Measurements from ENCODE around the gene VPS52.
"Not testable (repeated sequence)": the region's sequence is repeated elsewhere in the genome, so short reads cannot be mapped to it uniquely, and the experiment has no call there.

Gene VPS52

GRCh38 chr6:33299237-33299944 is 27.7 kb upstream of the VPS52 start:
- DNase-seq, result peak; percentile 95

DNA sequence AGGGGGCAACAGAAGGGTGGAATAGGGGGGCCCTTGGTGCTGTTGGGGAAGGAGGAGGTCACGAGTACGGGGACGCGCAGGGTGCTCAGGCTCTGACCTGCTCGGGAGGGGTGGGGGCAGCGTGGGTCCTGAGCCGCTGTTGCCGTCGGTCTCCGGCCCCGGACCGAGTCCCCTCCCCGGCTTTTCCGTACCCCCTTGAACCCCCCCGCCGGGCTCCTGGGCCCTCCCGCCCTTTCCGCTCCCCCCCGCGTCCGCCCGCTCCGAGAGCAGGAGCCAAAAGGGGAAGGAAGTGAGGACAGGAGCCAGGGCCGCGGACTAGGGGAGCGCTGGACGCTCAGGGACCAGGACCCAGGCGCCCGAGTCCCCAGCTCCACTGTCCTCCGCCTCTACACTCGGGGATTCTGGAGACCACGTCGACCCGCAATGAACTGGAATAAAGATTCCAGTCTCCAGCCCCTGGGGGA is 27.1 kb upstream of the VPS52 start, which contains the start of gene RGL2:
TSS of gene RGL2 (minus strand) at position 170 of the 464 bp plus-strand sequence. CDS start 332 bp downstream, outside the sequence.
- peak; percentile 91 for DNase-seq

GRCh38 chr6:33297956-33298772 is 26.5 kb upstream of the VPS52 start:
- peak; percentile 91 for DNase-seq

DNA sequence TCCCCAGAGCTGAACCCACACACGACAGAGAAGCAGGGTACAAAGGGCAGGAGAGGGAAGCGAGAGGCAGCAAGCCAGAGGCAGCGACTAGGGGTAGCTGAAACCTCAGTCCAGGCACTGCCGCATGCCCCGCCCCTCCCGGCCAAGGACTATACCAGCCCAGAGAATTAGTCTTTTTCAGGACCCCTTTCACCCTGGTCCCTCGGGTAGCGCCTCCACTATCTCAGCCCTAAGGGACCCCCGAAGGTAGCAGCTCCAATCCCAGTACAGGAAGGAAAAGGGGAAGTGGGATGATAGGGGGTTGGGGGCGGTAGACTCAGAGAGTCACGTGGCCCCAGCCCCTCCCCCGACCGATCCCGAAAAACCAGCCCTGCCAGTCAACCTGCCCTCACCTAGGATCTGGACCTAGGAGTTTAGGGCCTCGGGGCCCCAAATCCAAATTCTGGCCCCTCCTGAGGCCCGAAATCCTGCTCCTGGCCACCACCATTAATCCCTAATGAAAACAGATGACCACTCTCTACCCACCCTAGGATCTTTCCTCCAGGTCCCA is 25.8 kb upstream of the VPS52 start:
- DNase-seq, result peak; percentile 49

DNA sequence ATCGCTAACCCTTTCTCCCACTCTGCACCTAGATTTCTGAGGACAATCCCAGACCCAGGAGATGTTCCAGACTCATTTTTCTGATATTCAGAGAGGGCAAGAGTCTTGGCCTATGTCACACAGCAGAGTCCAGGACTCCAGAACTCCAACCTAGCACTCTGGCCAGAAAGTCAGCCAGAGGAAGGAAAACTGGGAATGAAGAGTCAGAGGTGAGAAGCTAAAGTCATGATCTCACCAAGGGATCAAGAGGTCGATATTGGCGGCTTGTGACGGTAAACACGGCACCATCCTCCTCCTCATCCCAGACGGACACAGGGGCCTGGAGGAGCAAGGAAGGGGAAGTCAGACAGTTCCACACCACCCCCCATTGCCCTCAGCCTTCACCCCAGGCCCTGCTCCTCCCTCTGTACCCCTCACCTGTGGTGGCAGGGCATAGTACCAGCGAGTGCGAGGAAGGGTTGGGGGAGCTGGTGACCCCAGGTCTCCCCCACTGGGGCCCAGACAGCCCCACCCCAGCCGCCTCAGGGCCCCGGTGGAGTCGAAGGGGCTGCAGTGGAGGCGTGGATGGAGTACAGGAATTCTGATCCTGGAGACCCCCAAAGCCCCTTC is 25.2 kb upstream of the VPS52 start:
- DNase-seq, result no peak

GRCh38 chr6:33295621-33296369 is 24.1 kb upstream of the VPS52 start:
- no peak for DNase-seq

- DNase-seq, result no peak
These were observed 22.6 kb upstream of the VPS52 start for GRCh38 chr6:33294086-33294823.

GRCh38 chr6:33292996-33293682 is 21.5 kb upstream of the VPS52 start:
- DNase-seq, result no peak

- no peak for DNase-seq
These were observed 18.8 kb upstream of the VPS52 start for GRCh38 chr6:33290459-33290858.

- DNase-seq, result no peak
These were observed 18.2 kb upstream of the VPS52 start for GRCh38 chr6:33289784-33290315.

GRCh38 chr6:33288921-33289783 is 17.5 kb upstream of the VPS52 start, which contains the start of the genes PFDN6 and WDR46:
Gene PFDN6, plus strand, starts transcription at chr6:33289601. Its CDS starts 256 bp downstream, at chr6:33289857.
Gene WDR46, minus strand, starts transcription at chr6:33289239. Its CDS starts 69 bp downstream, at chr6:33289170.
- DNase-seq, result peak; percentile 91

DNA sequence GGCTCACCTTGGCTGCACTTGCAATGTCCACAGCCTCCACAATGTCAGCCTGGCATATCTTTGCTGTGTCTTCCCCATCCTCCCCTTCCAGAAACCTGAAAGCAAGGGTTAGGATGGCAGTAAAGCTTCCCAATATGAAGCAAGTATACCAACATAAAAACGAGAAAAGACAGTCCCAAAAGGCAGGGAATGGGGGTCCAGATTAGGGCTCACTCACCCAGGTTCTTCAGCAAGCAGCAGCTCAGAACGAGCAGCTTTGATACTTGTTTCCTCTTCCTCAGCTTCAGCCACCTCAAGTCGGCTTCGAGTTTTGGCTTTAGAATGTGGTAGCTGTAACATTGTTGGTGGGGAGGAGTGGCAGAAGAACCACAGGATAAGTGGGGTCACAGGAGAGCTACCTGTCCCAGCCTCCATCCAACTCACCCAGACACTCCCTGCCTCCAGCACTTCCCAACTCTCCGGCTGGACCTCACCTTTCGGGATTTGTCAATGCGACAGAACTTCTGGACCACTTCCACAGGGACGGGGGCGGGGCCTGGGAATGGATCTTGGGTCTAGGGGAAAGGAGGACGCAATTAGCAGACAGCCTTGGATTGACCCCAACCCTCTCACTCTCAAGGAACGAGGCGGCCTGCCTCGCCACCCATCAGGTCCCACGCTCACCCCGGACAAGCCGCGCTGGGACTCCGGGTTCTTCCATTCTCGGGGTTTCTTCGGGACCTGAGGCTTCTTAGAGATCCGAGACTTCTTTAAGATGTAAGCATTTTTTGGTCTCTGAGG is 16.7 kb upstream of the VPS52 start:
- no peak for DNase-seq

DNA sequence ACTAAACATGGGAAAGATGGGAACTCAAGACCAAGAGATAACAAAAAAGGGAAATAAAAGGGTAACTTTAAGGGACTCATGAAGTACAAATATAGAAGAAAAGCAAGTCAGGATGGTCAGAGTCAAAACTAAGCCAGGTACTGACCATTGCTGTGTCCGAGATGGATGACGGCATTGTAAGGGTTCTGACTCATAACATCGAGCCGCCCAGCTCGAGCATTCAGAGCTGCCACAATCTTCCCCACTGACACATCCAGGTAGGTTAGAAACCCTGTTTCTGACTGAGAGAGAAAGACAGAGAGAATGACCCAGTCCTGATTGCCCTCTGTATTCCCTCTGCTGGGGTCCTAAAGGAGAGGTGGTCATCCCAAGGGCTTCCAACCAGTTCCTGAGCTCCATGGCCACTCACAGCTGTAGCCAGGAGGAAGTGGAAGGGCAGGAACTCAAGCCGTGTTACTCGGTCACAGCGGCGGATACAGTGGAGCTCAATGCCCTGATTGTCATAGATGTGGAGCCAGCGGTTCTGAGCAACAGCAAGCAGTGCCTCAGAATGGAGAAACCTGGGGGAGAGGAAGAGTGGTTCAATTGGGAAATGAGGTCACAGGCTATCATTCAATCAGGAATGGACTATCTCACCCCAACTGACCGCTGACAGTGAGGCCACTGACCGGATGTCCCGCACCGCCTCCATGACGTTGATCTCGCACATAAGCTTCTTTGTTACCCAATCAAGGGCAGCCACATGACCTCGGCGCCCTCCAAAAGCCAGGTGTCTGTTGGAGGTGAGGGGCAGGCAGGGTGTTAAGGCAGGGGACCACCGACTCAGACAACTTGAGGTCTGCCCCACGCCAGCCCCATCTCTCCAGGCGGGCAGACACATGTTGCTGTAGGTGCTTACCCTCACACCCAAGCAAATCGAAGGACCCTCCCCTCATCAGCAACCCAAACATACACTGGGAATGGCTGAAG is 15.6 kb upstream of the VPS52 start:
- no peak for DNase-seq

GRCh38 chr6:33285214-33285613 is 13.5 kb upstream of the VPS52 start:
- not testable (repeated sequence) for DNase-seq

DNA sequence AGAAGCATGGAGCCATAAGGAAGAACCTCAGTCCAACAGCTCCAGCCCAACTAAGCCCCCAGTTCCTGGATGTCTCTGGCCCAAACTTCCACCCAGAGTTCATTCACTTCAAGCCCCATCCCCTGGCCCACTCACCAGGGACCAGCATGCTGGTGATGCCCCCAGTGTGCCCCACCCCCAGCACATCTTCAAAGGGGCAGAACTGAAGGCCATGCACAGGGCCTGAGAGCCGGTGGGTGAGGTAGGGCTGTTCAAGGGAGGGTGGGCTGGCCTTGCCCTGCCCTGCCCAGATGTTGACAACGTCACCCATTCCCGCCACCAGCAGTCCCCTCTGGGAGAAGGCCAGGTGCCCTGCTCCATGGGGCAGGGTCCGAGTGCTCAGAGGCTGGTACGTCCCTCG is 8.9 kb upstream of the VPS52 start:
- DNase-seq, result no peak

GRCh38 chr6:33279971-33280511 is 8.4 kb upstream of the VPS52 start:
- DNase-seq, result no peak

DNA sequence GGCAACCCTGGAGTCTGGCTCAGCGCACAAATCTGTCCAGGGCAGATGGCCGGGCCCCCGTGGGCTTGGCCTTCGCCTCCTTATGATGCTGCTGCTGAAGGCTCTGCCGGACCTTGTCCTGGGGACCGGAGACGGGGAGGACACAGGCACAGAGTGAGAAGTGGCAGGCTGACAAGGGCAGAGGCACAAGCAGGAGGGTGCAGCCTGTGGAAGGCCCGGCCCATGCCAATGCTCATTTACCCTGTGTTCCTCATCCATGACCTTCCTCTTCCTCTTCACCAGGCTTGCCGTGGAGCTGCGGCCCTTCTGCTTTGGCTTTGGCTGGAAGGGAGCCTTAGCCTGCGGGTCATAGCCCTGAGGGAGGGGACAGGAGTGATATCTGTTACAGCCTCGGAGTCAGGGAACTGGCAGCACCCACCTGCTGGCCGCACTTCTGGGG is 7.6 kb upstream of the VPS52 start:
- DNase-seq, result no peak

Measured in femur (tissue), 1 donor.